ENCODE measurements around the gene KCTD12.

DNA sequence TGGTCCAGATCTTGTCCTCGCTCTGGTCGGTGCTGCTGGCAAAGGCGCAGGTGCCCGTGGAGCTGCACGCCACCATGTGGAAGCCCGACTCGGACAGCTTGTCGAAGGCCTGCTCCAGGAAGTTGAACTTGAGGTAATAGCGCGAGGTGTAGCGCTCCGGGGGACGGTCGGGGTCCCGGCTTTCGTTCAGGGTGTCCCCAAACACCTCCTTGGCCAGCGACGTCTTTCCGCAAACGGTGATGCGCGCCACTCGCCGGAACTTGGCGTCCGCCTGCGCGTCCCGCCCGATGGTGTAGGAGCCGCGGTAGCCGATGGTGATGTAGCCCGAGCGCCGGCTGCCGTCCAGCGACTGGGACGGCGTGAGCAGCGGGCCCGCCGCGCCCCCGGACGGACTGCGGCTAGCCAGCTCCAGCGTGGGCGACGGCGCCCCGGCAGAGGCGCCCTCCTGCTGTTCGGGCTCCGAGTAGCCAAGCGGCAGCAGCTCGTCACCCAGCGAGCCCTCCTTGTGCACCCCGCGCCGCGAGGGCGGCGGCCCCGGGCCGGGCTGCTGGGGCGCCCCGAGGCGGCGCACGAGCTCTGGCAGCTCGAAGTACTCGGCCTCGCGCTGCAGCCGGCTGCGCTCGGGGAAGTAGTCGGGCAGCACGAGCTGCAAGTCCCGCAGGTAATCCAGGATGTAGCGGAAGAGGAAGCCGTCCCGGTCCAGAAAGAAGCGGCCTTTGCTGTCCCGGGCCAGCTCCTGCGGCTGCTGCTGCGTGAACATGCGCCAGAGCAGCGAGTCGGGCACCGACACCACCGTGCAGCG is 801 bp downstream of the KCTD12 start:
- TF ChIP-seq, protein P1, sequence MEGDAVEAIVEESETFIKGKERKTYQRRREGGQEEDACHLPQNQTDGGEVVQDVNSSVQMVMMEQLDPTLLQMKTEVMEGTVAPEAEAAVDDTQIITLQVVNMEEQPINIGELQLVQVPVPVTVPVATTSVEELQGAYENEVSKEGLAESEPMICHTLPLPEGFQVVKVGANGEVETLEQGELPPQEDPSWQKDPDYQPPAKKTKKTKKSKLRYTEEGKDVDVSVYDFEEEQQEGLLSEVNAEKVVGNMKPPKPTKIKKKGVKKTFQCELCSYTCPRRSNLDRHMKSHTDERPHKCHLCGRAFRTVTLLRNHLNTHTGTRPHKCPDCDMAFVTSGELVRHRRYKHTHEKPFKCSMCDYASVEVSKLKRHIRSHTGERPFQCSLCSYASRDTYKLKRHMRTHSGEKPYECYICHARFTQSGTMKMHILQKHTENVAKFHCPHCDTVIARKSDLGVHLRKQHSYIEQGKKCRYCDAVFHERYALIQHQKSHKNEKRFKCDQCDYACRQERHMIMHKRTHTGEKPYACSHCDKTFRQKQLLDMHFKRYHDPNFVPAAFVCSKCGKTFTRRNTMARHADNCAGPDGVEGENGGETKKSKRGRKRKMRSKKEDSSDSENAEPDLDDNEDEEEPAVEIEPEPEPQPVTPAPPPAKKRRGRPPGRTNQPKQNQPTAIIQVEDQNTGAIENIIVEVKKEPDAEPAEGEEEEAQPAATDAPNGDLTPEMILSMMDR (conservative IDR thresholded peaks at IDR 0.05 in 1 of 2, IDR thresholded peaks at IDR 0.05 in 1 of 2; ENCODE audit: low read depth in 1 of 2, low read length in 2 of 2) = peak; percentile 8 to 53
- no peak for TF ChIP-seq EZH2 (IDR thresholded peaks at IDR 0.05; ENCODE audit: low read length, missing control alignments)

Data from fibroblast of lung (primary cell).